ENCODE data around the gene PREP. TPM values are rescaled to one million over a fixed set of nuclear protein-coding genes. Genes with fewer than 3 reads are reported as not detected.
"Not testable (repeated sequence)": the region's sequence is repeated elsewhere in the genome, so short reads cannot be mapped to it uniquely, and the experiment has no call there.

Gene PREP
- total and polyA plus RNA-seq, 12 donors, result 11.7 to 37.1 (median 17.7) TPM

- WGBS, 4 donors, result 75 to 94% (median 84%) methylated on average over 3 to 5 of the region's 5 CpGs
These were observed 167.7 kb downstream of the PREP start for GRCh38 chr6:105235155-105235554.

GRCh38 chr6:105231771-105232170, 171.1 kb downstream of the PREP start:
- H3K4me1 ChIP-seq (replicated peaks in 1 of 2); H3K27me3 ChIP-seq; H3K4me3 ChIP-seq; intact Hi-C loops (cut with DNase I); DNase-seq; H3K36me3 ChIP-seq (replicated peaks in 1 of 2); H3K27ac ChIP-seq; H3K9me3 ChIP-seq (replicated peaks in 1 of 3): not testable (repeated sequence)
- WGBS, 4 donors, result 78 to 82% (median 79%) methylated on average over 4 of the region's 4 CpGs

More at GRCh38 chr6:105235155-105235554, 167.7 kb downstream of the PREP start:
- no peaks in the 10 kb centered on the region for H3K4me1 ChIP-seq (replicated peaks in 1 of 2)
- intact Hi-C loops (cut with DNase I), result no loop called here
- DNase-seq, result no peak
- TF ChIP-seq POLR2A (IDR thresholded peaks at IDR 0.05) (no peak), CTCF (IDR thresholded peaks at IDR 0.05) (no peak)
- no peak overlapping the region for H3K4me3 ChIP-seq
- H3K27me3 ChIP-seq, result no peaks in the 10 kb centered on the region
- H3K27ac ChIP-seq, result no peak overlapping the region
- no peaks in the 10 kb centered on the region for H3K36me3 ChIP-seq (replicated peaks in 1 of 2)
- no peaks in the 10 kb centered on the region for H3K9me3 ChIP-seq (replicated peaks in 1 of 3)

Other genes starting within 250 kb of the PREP start
- under 1 TPM in 2 of 9 donors, not detected in 7; 0.46 to 0.61 TPM for gene POPDC3, start 223.1 kb downstream of the PREP start, total RNA-seq
- under 1 TPM in 2 of 3 donors, not detected in 1; 0.32 to 0.37 TPM for gene POPDC3, start 223.1 kb downstream of the PREP start, polyA plus RNA-seq